ENCODE results near the gene TRANK1.
A peak's percentile ranks its signal among the peaks of the same experiment; 100 is the strongest.
"Not testable (repeated sequence)": the region's sequence is repeated elsewhere in the genome, so short reads cannot be mapped to it uniquely, and the experiment has no call there.

Gene TRANK1

GRCh38 chr3:36964331-36964730 is 19.5 kb upstream of the TRANK1 start:
- TF ChIP-seq CTCF (IDR thresholded peaks at IDR 0.05; ENCODE audit: low read depth, low read length, poor library complexity, severe bottlenecking) (no peak), EZH2phosphoT487 (IDR thresholded peaks at IDR 0.05; ENCODE audit: borderline replicate concordance, low read length) (no peak)

GRCh38 chr3:36963008-36963407 is 18.2 kb upstream of the TRANK1 start:
- not testable (repeated sequence) for H3K27me3 ChIP-seq (ENCODE audit: control insufficient read depth, low read length); H3K36me3 ChIP-seq (ENCODE audit: control insufficient read depth, low read length); H3K4me3 ChIP-seq (ENCODE audit: low read length); H3K9me3 ChIP-seq (ENCODE audit: control insufficient read depth, insufficient read depth, low read length); H3K4me2 ChIP-seq (ENCODE audit: low read length); H3K9me2 ChIP-seq (replicated peaks; ENCODE audit: control insufficient read depth, low read length); H3F3A ChIP-seq (ENCODE audit: control insufficient read depth, insufficient read depth); H3K27ac ChIP-seq (ENCODE audit: low read depth, low read length); H4K20me1 ChIP-seq (ENCODE audit: control insufficient read depth, insufficient read depth, low read depth, low read length); H3K79me2 ChIP-seq (ENCODE audit: control insufficient read depth, low read length)
- peaks cover 28% of the 10 kb centered on the region for H3K4me1 ChIP-seq (ENCODE audit: control insufficient read depth, low read length)

More at GRCh38 chr3:36964331-36964730, 19.5 kb upstream of the TRANK1 start:
- peaks cover 39% of the 10 kb centered on the region for H3K4me1 ChIP-seq (ENCODE audit: control insufficient read depth, low read length)
- H3K79me2 ChIP-seq (ENCODE audit: control insufficient read depth, low read length): no peaks in the 10 kb centered on the region
- H3K9me3 ChIP-seq (ENCODE audit: control insufficient read depth, insufficient read depth, low read length): no peaks in the 10 kb centered on the region
- peak overlapping the region; percentile 36 for H3K4me3 ChIP-seq (ENCODE audit: low read length)
- no peaks in the 10 kb centered on the region for H3K27me3 ChIP-seq (ENCODE audit: control insufficient read depth, low read length)
- peaks cover 9% of the 10 kb centered on the region for H3F3A ChIP-seq (ENCODE audit: control insufficient read depth, insufficient read depth)
- no peaks in the 10 kb centered on the region for H3K36me3 ChIP-seq (ENCODE audit: control insufficient read depth, low read length)
- H4K20me1 ChIP-seq (ENCODE audit: control insufficient read depth, insufficient read depth, low read depth, low read length): no peaks in the 10 kb centered on the region
- peak overlapping the region; percentile 57 for H3K27ac ChIP-seq (ENCODE audit: low read depth, low read length)
- H3K4me2 ChIP-seq (ENCODE audit: low read length): peak overlapping the region; percentile 58
- no peaks in the 10 kb centered on the region for H3K9me2 ChIP-seq (replicated peaks; ENCODE audit: control insufficient read depth, low read length)

GRCh38 chr3:36960502-36960901 is 15.6 kb upstream of the TRANK1 start:
- Histone ChIP-seq H3F3A (ENCODE audit: control insufficient read depth, insufficient read depth) (no peaks in the 10 kb centered on the region), H3K9me2 (replicated peaks; ENCODE audit: control insufficient read depth, low read length) (no peaks in the 10 kb centered on the region), H3K4me2 (ENCODE audit: low read length) (no peak overlapping the region), H3K4me1 (ENCODE audit: control insufficient read depth, low read length) (peaks cover 29% of the 10 kb centered on the region), H3K9me3 (ENCODE audit: control insufficient read depth, insufficient read depth, low read length) (no peaks in the 10 kb centered on the region), H3K27ac (ENCODE audit: low read depth, low read length) (no peak overlapping the region), H3K27me3 (ENCODE audit: control insufficient read depth, low read length) (no peaks in the 10 kb centered on the region), H3K4me3 (ENCODE audit: low read length) (no peak overlapping the region), H3K36me3 (ENCODE audit: control insufficient read depth, low read length) (no peaks in the 10 kb centered on the region), H4K20me1 (ENCODE audit: control insufficient read depth, insufficient read depth, low read depth, low read length) (no peaks in the 10 kb centered on the region), H3K79me2 (ENCODE audit: control insufficient read depth, low read length) (no peaks in the 10 kb centered on the region)
- TF ChIP-seq CTCF (IDR thresholded peaks at IDR 0.05; ENCODE audit: low read depth, low read length, poor library complexity, severe bottlenecking) (no peak), EZH2phosphoT487 (IDR thresholded peaks at IDR 0.05; ENCODE audit: borderline replicate concordance, low read length) (no peak)

GRCh38 chr3:36959821-36960220 is 15.0 kb upstream of the TRANK1 start:
- Histone ChIP-seq H3K36me3 (ENCODE audit: control insufficient read depth, low read length) (no peaks in the 10 kb centered on the region), H3K9me3 (ENCODE audit: control insufficient read depth, insufficient read depth, low read length) (no peaks in the 10 kb centered on the region), H3F3A (ENCODE audit: control insufficient read depth, insufficient read depth) (no peaks in the 10 kb centered on the region), H3K79me2 (ENCODE audit: control insufficient read depth, low read length) (no peaks in the 10 kb centered on the region), H3K9me2 (replicated peaks; ENCODE audit: control insufficient read depth, low read length) (no peaks in the 10 kb centered on the region), H3K4me3 (ENCODE audit: low read length) (no peak overlapping the region), H3K27me3 (ENCODE audit: control insufficient read depth, low read length) (no peaks in the 10 kb centered on the region), H4K20me1 (ENCODE audit: control insufficient read depth, insufficient read depth, low read depth, low read length) (no peaks in the 10 kb centered on the region), H3K4me1 (ENCODE audit: control insufficient read depth, low read length) (peaks cover 22% of the 10 kb centered on the region), H3K4me2 (ENCODE audit: low read length) (no peak overlapping the region), H3K27ac (ENCODE audit: low read depth, low read length) (no peak overlapping the region)
- TF ChIP-seq EZH2phosphoT487 (IDR thresholded peaks at IDR 0.05; ENCODE audit: borderline replicate concordance, low read length) (no peak), CTCF (IDR thresholded peaks at IDR 0.05; ENCODE audit: low read depth, low read length, poor library complexity, severe bottlenecking) (no peak)
